ENCODE data around the gene TFDP2. TPM values are rescaled to one million over a fixed set of nuclear protein-coding genes. Genes with fewer than 3 reads are reported as not detected.
"Not testable (repeated sequence)": the region's sequence is repeated elsewhere in the genome, so short reads cannot be mapped to it uniquely, and the experiment has no call there.

Gene TFDP2
- total RNA-seq, 1 donor from 2014 or later, result 36.7 TPM

GRCh38 chr3:142115867-142116668 lies 33.3 kb downstream of the TFDP2 start:
- no peak overlapping the region for H3K4me3 Mint-ChIP-seq (ENCODE audit: low read depth)
- no peak overlapping the region for H3K27ac Mint-ChIP-seq
- DNase-seq (ENCODE audit: low spot score), result no peak
- peaks cover 4% of the 10 kb centered on the region for H3K9me3 Mint-ChIP-seq
- no peaks in the 10 kb centered on the region for H3K36me3 Mint-ChIP-seq (ENCODE audit: low read depth)
- intact Hi-C loops (cut with micrococcal nuclease), result no loop called here
- H3K27me3 Mint-ChIP-seq (ENCODE audit: low read depth), result peaks cover 2% of the 10 kb centered on the region
- peaks cover 2% of the 10 kb centered on the region for H3K4me1 Mint-ChIP-seq (ENCODE audit: low read depth)

GRCh38 chr3:142112601-142113000 lies 36.7 kb downstream of the TFDP2 start:
- no peak for DNase-seq (ENCODE audit: low spot score)
- H3K36me3 Mint-ChIP-seq (ENCODE audit: low read depth), result no peaks in the 10 kb centered on the region
- H3K4me3 Mint-ChIP-seq (ENCODE audit: low read depth), result no peak overlapping the region
- intact Hi-C loops (cut with micrococcal nuclease), result no loop called here
- peaks cover 7% of the 10 kb centered on the region for H3K4me1 Mint-ChIP-seq (ENCODE audit: low read depth)
- H3K27ac Mint-ChIP-seq, result no peak overlapping the region
- H3K9me3 Mint-ChIP-seq, result peaks cover 4% of the 10 kb centered on the region
- H3K27me3 Mint-ChIP-seq (ENCODE audit: low read depth), result no peaks in the 10 kb centered on the region

DNA sequence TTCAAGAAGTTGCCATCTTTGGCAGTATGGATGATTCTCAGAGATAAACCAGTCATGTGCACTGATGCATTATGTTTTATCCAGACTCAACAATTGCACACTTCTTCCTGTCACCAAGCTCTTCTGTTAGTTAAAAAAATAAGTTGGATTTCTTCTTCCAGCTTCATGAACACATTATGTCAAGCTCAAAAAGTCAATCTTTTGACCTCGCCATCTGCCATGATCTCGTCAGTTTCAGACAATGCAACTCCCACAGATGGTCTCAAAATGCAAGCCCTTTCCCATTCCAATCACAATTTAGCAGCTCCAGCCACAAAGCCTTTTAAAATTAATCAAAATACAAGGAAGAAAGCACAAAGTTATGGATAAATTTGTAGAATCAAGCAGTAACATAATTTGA lies 42.8 kb downstream of the TFDP2 start:
- H3K27me3 Mint-ChIP-seq (ENCODE audit: low read depth), result no peaks in the 10 kb centered on the region
- intact Hi-C loops (cut with micrococcal nuclease), result no loop called here
- no peaks in the 10 kb centered on the region for H3K36me3 Mint-ChIP-seq (ENCODE audit: low read depth)

GRCh38 chr3:142105991-142106390 lies 43.4 kb downstream of the TFDP2 start:
- Mint-ChIP-seq H3K36me3 (ENCODE audit: low read depth) (no peaks in the 10 kb centered on the region), H3K27me3 (ENCODE audit: low read depth) (no peaks in the 10 kb centered on the region), H3K9me3 (no peaks in the 10 kb centered on the region), H3K4me1 (ENCODE audit: low read depth) (peaks cover 5% of the 10 kb centered on the region), H3K27ac (no peak overlapping the region), H3K4me3 (ENCODE audit: low read depth) (no peak overlapping the region)
- intact Hi-C loops (cut with micrococcal nuclease), result no loop called here
- DNase-seq (ENCODE audit: low spot score), result no peak

More for the DNA sequence above, 42.8 kb downstream of the TFDP2 start:
- H3K4me1 Mint-ChIP-seq (ENCODE audit: low read depth), result peaks cover 7% of the 10 kb centered on the region
- H3K9me3 Mint-ChIP-seq, result peaks cover 4% of the 10 kb centered on the region
- H3K4me3 Mint-ChIP-seq (ENCODE audit: low read depth), result no peak overlapping the region
- no peak overlapping the region for H3K27ac Mint-ChIP-seq
- DNase-seq (ENCODE audit: low spot score), result no peak

DNA sequence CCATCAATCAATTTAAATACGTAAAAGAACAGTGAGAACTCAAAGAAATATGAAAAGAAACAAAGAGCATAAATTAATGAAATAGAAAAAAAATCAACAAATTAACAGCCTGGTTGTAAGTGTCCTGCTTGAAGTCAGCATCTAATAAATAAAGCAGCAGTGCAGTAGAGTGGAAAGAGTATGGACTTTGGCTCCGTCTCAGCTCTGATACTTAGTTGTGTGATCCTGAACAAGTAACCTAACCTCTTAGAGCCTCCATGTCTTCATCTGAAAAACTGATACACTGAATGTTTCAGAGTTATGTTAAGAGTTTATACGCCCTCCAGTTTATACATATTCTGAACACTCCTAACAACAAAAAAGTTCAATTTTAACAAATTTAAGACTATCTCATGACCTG lies 44.6 kb downstream of the TFDP2 start:
- intact Hi-C loops (cut with micrococcal nuclease), result no loop called here
- Mint-ChIP-seq H3K4me3 (ENCODE audit: low read depth) (no peak overlapping the region), H3K9me3 (no peaks in the 10 kb centered on the region), H3K4me1 (ENCODE audit: low read depth) (peaks cover 8% of the 10 kb centered on the region), H3K36me3 (ENCODE audit: low read depth) (no peaks in the 10 kb centered on the region), H3K27ac (no peak overlapping the region), H3K27me3 (ENCODE audit: low read depth) (no peaks in the 10 kb centered on the region)
- DNase-seq (ENCODE audit: low spot score), result no peak

DNA sequence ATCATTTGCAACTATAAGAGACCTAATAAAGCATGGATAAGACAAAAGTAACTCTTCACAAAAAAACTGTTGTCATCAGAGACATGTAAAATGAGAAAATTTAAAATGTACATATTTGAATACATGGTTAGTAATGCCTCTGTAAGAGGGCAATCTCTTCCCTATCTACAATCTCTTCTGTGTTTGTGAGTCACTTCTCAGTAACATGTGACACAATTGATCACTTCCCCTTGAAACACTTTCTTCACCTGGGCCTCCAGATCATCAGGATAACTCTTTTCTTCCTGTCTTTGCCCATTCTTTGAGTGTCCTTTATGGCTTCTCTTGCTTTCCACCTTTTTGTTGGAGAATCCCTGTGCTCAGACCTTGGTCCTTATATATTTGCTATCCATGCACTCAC lies 50.4 kb downstream of the TFDP2 start:
- Mint-ChIP-seq H3K4me3 (ENCODE audit: low read depth) (no peak overlapping the region), H3K36me3 (ENCODE audit: low read depth) (no peaks in the 10 kb centered on the region), H3K27ac (no peak overlapping the region), H3K9me3 (no peaks in the 10 kb centered on the region), H3K4me1 (ENCODE audit: low read depth) (peaks cover 20% of the 10 kb centered on the region), H3K27me3 (ENCODE audit: low read depth) (no peaks in the 10 kb centered on the region)
- DNase-seq (ENCODE audit: low spot score), result no peak
- intact Hi-C loops (cut with micrococcal nuclease), result no loop called here

GRCh38 chr3:142097099-142097843 lies 52.1 kb downstream of the TFDP2 start:
- Mint-ChIP-seq H3K27me3 (ENCODE audit: low read depth) (no peaks in the 10 kb centered on the region), H3K27ac (no peak overlapping the region), H3K4me1 (ENCODE audit: low read depth) (peaks cover 20% of the 10 kb centered on the region), H3K9me3 (no peaks in the 10 kb centered on the region), H3K36me3 (ENCODE audit: low read depth) (no peaks in the 10 kb centered on the region), H3K4me3 (ENCODE audit: low read depth) (no peak overlapping the region)
- intact Hi-C loops (cut with micrococcal nuclease), result no loop called here
- DNase-seq (ENCODE audit: low spot score), result no peak

- intact Hi-C loops (cut with micrococcal nuclease), result no loop called here
- no peaks in the 10 kb centered on the region for H3K36me3 Mint-ChIP-seq (ENCODE audit: low read depth)
- H3K27me3 Mint-ChIP-seq (ENCODE audit: low read depth), result no peaks in the 10 kb centered on the region
- no peak overlapping the region for H3K4me3 Mint-ChIP-seq (ENCODE audit: low read depth)
- H3K4me1 Mint-ChIP-seq (ENCODE audit: low read depth), result peaks cover 20% of the 10 kb centered on the region
- no peak for DNase-seq (ENCODE audit: low spot score)
- no peak overlapping the region for H3K27ac Mint-ChIP-seq
- H3K9me3 Mint-ChIP-seq, result no peaks in the 10 kb centered on the region
Measured at GRCh38 chr3:142095841-142096240, 53.5 kb downstream of the TFDP2 start.

DNA sequence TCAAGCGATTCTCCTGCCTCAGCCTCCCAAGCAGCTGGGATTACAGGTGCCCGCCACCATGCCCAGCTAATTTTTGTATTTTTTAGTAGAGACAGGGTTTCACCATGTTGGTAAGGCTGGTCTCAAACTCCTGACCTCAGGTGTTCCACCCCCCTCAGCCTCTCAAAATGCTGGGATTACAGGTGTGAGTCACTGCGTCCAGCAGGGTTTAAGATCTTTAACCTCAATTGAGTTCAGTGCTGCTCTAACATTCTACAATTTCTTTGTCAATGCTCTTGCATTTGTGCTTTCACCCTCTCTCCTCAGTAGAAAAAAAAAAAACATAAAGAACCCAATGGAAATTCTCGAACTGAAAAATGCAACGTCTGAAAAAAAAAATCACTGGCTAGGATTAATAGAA lies 60.4 kb downstream of the TFDP2 start:
- H3K9me3 Mint-ChIP-seq; intact Hi-C loops (cut with micrococcal nuclease); H3K27me3 Mint-ChIP-seq (ENCODE audit: low read depth); H3K4me1 Mint-ChIP-seq (ENCODE audit: low read depth); DNase-seq (ENCODE audit: low spot score); H3K27ac Mint-ChIP-seq; H3K36me3 Mint-ChIP-seq (ENCODE audit: low read depth); H3K4me3 Mint-ChIP-seq (ENCODE audit: low read depth): not testable (repeated sequence)

- no peaks in the 10 kb centered on the region for H3K36me3 Mint-ChIP-seq (ENCODE audit: low read depth)
- H3K27ac Mint-ChIP-seq, result no peak overlapping the region
- no peaks in the 10 kb centered on the region for H3K4me1 Mint-ChIP-seq (ENCODE audit: low read depth)
- H3K9me3 Mint-ChIP-seq, result no peaks in the 10 kb centered on the region
- no peak overlapping the region for H3K4me3 Mint-ChIP-seq (ENCODE audit: low read depth)
- intact Hi-C loops (cut with micrococcal nuclease), result no loop called here
- H3K27me3 Mint-ChIP-seq (ENCODE audit: low read depth), result peaks cover 3% of the 10 kb centered on the region
- no peak for DNase-seq (ENCODE audit: low spot score)
Measured at GRCh38 chr3:142088522-142088921, 60.8 kb downstream of the TFDP2 start.

GRCh38 chr3:142087676-142088075 lies 61.7 kb downstream of the TFDP2 start:
- DNase-seq (ENCODE audit: low spot score), result no peak
- H3K36me3 Mint-ChIP-seq (ENCODE audit: low read depth), result no peaks in the 10 kb centered on the region
- H3K9me3 Mint-ChIP-seq, result no peaks in the 10 kb centered on the region
- intact Hi-C loops (cut with micrococcal nuclease), result no loop called here
- no peak overlapping the region for H3K4me3 Mint-ChIP-seq (ENCODE audit: low read depth)
- no peaks in the 10 kb centered on the region for H3K4me1 Mint-ChIP-seq (ENCODE audit: low read depth)
- no peak overlapping the region for H3K27ac Mint-ChIP-seq
- peaks cover 3% of the 10 kb centered on the region for H3K27me3 Mint-ChIP-seq (ENCODE audit: low read depth)

GRCh38 chr3:142086581-142087090 lies 62.7 kb downstream of the TFDP2 start:
- Mint-ChIP-seq H3K27ac (no peak overlapping the region), H3K4me3 (ENCODE audit: low read depth) (no peak overlapping the region), H3K27me3 (ENCODE audit: low read depth) (peaks cover 3% of the 10 kb centered on the region), H3K36me3 (ENCODE audit: low read depth) (no peaks in the 10 kb centered on the region), H3K4me1 (ENCODE audit: low read depth) (no peaks in the 10 kb centered on the region), H3K9me3 (no peaks in the 10 kb centered on the region)
- DNase-seq (ENCODE audit: low spot score), result no peak
- intact Hi-C loops (cut with micrococcal nuclease), result no loop called here

- peaks cover 4% of the 10 kb centered on the region for H3K36me3 Mint-ChIP-seq (ENCODE audit: low read depth)
- H3K4me3 Mint-ChIP-seq (ENCODE audit: low read depth), result no peak overlapping the region
- H3K9me3 Mint-ChIP-seq, result no peaks in the 10 kb centered on the region
- no peak for DNase-seq (ENCODE audit: low spot score)
- intact Hi-C loops (cut with micrococcal nuclease), result no loop called here
- no peak overlapping the region for H3K27ac Mint-ChIP-seq
- no peaks in the 10 kb centered on the region for H3K4me1 Mint-ChIP-seq (ENCODE audit: low read depth)
- peaks cover 3% of the 10 kb centered on the region for H3K27me3 Mint-ChIP-seq (ENCODE audit: low read depth)
Measured at GRCh38 chr3:142081178-142081577, 68.2 kb downstream of the TFDP2 start.

All from activated T-helper 2 cell treated with anti-CD3 and anti-CD28 coated beads, Interferon-gamma antibody, Interleukin-2, Interleukin-4, amounts not matched to agents 10 μg/mL and 5 μg/mL and 100 μg/mL, durations not matched to agents 14 hours and 24 hours and 36 hours (primary cell).